ENCODE data around the gene AIFM2. TPM values are rescaled to one million over a fixed set of nuclear protein-coding genes. Genes with fewer than 3 reads are reported as not detected.
"Not testable (repeated sequence)": the region's sequence is repeated elsewhere in the genome, so short reads cannot be mapped to it uniquely, and the experiment has no call there.

The AIFM2 gene
- total and polyA plus RNA-seq, 2 of the 13 experiments (the other 11 are each of a cell fraction or from before 2014, with no cell fraction given), result 20.3 to 29.5 TPM

GRCh38 chr10:70101668-70102067, 31.0 kb downstream of the AIFM2 start (continued):
- TF ChIP-seq, protein P1, sequence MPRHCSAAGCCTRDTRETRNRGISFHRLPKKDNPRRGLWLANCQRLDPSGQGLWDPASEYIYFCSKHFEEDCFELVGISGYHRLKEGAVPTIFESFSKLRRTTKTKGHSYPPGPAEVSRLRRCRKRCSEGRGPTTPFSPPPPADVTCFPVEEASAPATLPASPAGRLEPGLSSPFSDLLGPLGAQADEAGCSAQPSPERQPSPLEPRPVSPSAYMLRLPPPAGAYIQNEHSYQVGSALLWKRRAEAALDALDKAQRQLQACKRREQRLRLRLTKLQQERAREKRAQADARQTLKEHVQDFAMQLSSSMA (CRISPR knock-in tag; IDR thresholded peaks at IDR 0.05), result no peak
- TF ChIP-seq ZNF619 (CRISPR knock-in tag; IDR thresholded peaks at IDR 0.05) (no peak), ZNF674 (CRISPR knock-in tag; IDR thresholded peaks at IDR 0.05; ENCODE audit: low read depth) (no peak), FOXA3 (CRISPR knock-in tag; IDR thresholded peaks at IDR 0.05) (no peak), PAF1 (CRISPR knock-in tag; IDR thresholded peaks at IDR 0.05) (no peak)

- peaks cover 8 to 55% of the 10 kb centered on the region in 2 experiments for H3K36me3 ChIP-seq (replicated peaks in 1 of 2; ENCODE audit: control insufficient read depth in 1 of 2, insufficient read depth in 2 of 2, low read length in 2 of 2)
- H3K27me3 ChIP-seq (ENCODE audit: control insufficient read depth in 1 of 2, insufficient read depth in 2 of 2, low read length in 2 of 2); H3K9ac ChIP-seq (ENCODE audit: insufficient read depth, low read depth, low read length); FAIRE-seq; in situ Hi-C loops (cut with HindIII; ENCODE audit: extremely low pct_ligation_motif_present, low pct_unique_long_range_greater_than_20kb); H4K20me1 ChIP-seq (ENCODE audit: insufficient read depth, low read length); H3K4me2 ChIP-seq (ENCODE audit: low read depth, low read length); CTCF ChIA-PET (ENCODE audit: low intra/inter-chr PET ratio, low total read pairs); ATAC-seq; H3K79me2 ChIP-seq (ENCODE audit: insufficient read depth, low read length); H3K9me3 ChIP-seq (ENCODE audit: low read length); DNase-seq (ENCODE audit: low spot score); H2AFZ ChIP-seq (ENCODE audit: low read length); H3K4me3 ChIP-seq (replicated peaks in 1 of 3; ENCODE audit: insufficient read depth in 1 of 3, low read depth in 2 of 3, low read length in 3 of 3); intact Hi-C loops (cut with micrococcal nuclease; ENCODE audit: unreplicated experiment); H3K4me1 ChIP-seq (ENCODE audit: insufficient read depth, low read length); BruUV-seq (replicated peaks); H3K27ac ChIP-seq (ENCODE audit: extremely low read length, insufficient read depth, low read length): not testable (repeated sequence)
- 94% methylated on average over 11 of the region's 11 CpGs for WGBS (ENCODE audit: low lambda C conversion rate)
- POLR2A ChIA-PET, result interaction anchor here (1.2 kb wide), 1 partner anchor 10 kb away, joined by 4 read pairs; no protein-coding TSS in a partner anchor
Measured at GRCh38 chr10:70101068-70101562, 31.5 kb downstream of the AIFM2 start.

GRCh38 chr10:70098271-70098670, 34.4 kb downstream of the AIFM2 start:
- no peak overlapping the region for H2AFZ ChIP-seq (ENCODE audit: low read length)
- FAIRE-seq, result no peak
- CTCF ChIA-PET (ENCODE audit: low intra/inter-chr PET ratio, low total read pairs), result no interaction called here

More at GRCh38 chr10:70098271-70098670, 34.4 kb downstream of the AIFM2 start:
- TF ChIP-seq HNRNPK (IDR thresholded peaks at IDR 0.05; ENCODE audit: low read depth, low read length, poor library complexity, severe bottlenecking) (peak; percentile 90), ZBTB42 (CRISPR knock-in tag; IDR thresholded peaks at IDR 0.05) (no peak)
- Histone ChIP-seq H3K79me2 (ENCODE audit: insufficient read depth, low read length) (no peaks in the 10 kb centered on the region), H3K27ac (ENCODE audit: extremely low read length, insufficient read depth, low read length) (no peak overlapping the region), H3K36me3 (replicated peaks in 1 of 2; ENCODE audit: control insufficient read depth in 1 of 2, insufficient read depth in 2 of 2, low read length in 2 of 2) (peaks cover 13 to 69% of the 10 kb centered on the region in 2 experiments), H3K4me1 (ENCODE audit: insufficient read depth, low read length) (peaks cover 24% of the 10 kb centered on the region), H4K20me1 (ENCODE audit: insufficient read depth, low read length) (no peaks in the 10 kb centered on the region), H3K9me3 (ENCODE audit: low read length) (no peaks in the 10 kb centered on the region), H3K27me3 (ENCODE audit: control insufficient read depth in 1 of 2, insufficient read depth in 2 of 2, low read length in 2 of 2) (no peaks in the 10 kb centered on the region), H3K9ac (ENCODE audit: insufficient read depth, low read depth, low read length) (no peak overlapping the region), H3K4me2 (ENCODE audit: low read depth, low read length) (no peak overlapping the region), H3K4me3 (replicated peaks in 1 of 3; ENCODE audit: insufficient read depth in 1 of 3, low read depth in 2 of 3, low read length in 3 of 3) (no peak overlapping the region)
- BruUV-seq (replicated peaks), result no TSS peak
- intact Hi-C loops (cut with micrococcal nuclease; ENCODE audit: unreplicated experiment), result no loop called here
- POLR2A ChIA-PET, result interaction anchor here (1.2 kb wide), 1 partner anchor 48 kb away, joined by 3 read pairs; the partner anchor contains the start of gene TYSND1
- ATAC-seq, result no peak
- DNase-seq (ENCODE audit: low spot score), result no peak
- 95% methylated on average over 3 of the region's 3 CpGs for WGBS (ENCODE audit: low lambda C conversion rate)
- in situ Hi-C loops (cut with HindIII; ENCODE audit: extremely low pct_ligation_motif_present, low pct_unique_long_range_greater_than_20kb), result no loop called here

All from HepG2 (cell line).